GM23338 (cell line): ENCODE measurements around the gene PGAM1.

Source experiments
- CREB1 ChIP-seq: fragments of 250-450 bp; sonication (Bioruptor Pico); IDR thresholded peaks from 2 replicates; pipeline ENCODE4 v1.5.0; 2020; ENCODE audit warnings: low read depth, mild to moderate bottlenecking, moderate library complexity
- EZH2 ChIP-seq: fragments of 200-600 bp; sonication (generic); IDR thresholded peaks from one replicate; pipeline ENCODE4 v1.8.0; 2017; ENCODE audit warnings: antibody characterized with exemption, mild to moderate bottlenecking, low read depth; ENCODE audit not compliant: unreplicated experiment
- EZH2phosphoT487 ChIP-seq: fragments of 200-600 bp; sonication (generic); IDR thresholded peaks from one replicate; pipeline ENCODE4 v1.8.1; 2018; ENCODE audit warnings: antibody characterized with exemption; ENCODE audit not compliant: unreplicated experiment
- POLR2AphosphoS5 ChIP-seq: IDR thresholded peaks from 2 replicates; pipeline ENCODE4 v1.6.1; 2016; ENCODE audit warnings: antibody characterized with exemption, low read depth
- TF ChIP-seq, protein P1 (sequence below), 2 experiments: fragments of 200-600 bp in 1 of 2; sonication (generic) in 1 of 2; conservative IDR thresholded peaks; 2 replicates each; pipeline versions ENCODE4 v1.5.1 to v1.6.1; 2016 to 2017; ENCODE audit warnings: antibody characterized with exemption in 2 of 2, low read depth in 2 of 2, mild to moderate bottlenecking in 2 of 2, moderate library complexity in 1 of 2
- TF ChIP-seq, protein P2 (sequence below): IDR thresholded peaks from one replicate; pipeline ENCODE4 v1.6.1; 2018; ENCODE audit warnings: antibody characterized with exemption; ENCODE audit not compliant: unreplicated experiment

DNA sequence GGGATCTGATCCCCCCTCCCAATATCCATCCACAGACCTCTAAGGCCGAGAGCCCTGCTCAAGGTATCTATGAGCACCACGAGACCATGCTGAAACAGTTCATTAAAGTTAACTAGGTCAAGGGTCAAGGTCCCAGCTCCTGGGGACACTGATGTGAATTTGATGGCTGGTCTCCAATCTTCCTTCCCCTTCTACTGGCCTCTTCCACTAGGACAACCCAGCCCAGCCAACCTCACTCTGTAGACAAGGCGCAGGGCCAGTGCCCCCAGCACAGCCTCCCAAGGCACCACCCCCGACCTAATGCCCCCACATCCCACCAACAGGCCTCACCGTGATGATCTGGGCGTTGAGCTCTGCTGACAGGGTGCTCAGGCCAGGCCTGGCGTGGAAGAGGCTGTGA, 40.4 kb upstream of the PGAM1 start:
- TF ChIP-seq POLR2AphosphoS5 (no peak), EZH2 (no peak), EZH2phosphoT487 (no peak), CREB1 (CRISPR knock-in tag) (no peak)
- TF ChIP-seq, protein P1, sequence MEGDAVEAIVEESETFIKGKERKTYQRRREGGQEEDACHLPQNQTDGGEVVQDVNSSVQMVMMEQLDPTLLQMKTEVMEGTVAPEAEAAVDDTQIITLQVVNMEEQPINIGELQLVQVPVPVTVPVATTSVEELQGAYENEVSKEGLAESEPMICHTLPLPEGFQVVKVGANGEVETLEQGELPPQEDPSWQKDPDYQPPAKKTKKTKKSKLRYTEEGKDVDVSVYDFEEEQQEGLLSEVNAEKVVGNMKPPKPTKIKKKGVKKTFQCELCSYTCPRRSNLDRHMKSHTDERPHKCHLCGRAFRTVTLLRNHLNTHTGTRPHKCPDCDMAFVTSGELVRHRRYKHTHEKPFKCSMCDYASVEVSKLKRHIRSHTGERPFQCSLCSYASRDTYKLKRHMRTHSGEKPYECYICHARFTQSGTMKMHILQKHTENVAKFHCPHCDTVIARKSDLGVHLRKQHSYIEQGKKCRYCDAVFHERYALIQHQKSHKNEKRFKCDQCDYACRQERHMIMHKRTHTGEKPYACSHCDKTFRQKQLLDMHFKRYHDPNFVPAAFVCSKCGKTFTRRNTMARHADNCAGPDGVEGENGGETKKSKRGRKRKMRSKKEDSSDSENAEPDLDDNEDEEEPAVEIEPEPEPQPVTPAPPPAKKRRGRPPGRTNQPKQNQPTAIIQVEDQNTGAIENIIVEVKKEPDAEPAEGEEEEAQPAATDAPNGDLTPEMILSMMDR (conservative IDR thresholded peaks at IDR 0.05; ENCODE audit: low read depth in 2 of 2), result no peak
- TF ChIP-seq, protein P2, sequence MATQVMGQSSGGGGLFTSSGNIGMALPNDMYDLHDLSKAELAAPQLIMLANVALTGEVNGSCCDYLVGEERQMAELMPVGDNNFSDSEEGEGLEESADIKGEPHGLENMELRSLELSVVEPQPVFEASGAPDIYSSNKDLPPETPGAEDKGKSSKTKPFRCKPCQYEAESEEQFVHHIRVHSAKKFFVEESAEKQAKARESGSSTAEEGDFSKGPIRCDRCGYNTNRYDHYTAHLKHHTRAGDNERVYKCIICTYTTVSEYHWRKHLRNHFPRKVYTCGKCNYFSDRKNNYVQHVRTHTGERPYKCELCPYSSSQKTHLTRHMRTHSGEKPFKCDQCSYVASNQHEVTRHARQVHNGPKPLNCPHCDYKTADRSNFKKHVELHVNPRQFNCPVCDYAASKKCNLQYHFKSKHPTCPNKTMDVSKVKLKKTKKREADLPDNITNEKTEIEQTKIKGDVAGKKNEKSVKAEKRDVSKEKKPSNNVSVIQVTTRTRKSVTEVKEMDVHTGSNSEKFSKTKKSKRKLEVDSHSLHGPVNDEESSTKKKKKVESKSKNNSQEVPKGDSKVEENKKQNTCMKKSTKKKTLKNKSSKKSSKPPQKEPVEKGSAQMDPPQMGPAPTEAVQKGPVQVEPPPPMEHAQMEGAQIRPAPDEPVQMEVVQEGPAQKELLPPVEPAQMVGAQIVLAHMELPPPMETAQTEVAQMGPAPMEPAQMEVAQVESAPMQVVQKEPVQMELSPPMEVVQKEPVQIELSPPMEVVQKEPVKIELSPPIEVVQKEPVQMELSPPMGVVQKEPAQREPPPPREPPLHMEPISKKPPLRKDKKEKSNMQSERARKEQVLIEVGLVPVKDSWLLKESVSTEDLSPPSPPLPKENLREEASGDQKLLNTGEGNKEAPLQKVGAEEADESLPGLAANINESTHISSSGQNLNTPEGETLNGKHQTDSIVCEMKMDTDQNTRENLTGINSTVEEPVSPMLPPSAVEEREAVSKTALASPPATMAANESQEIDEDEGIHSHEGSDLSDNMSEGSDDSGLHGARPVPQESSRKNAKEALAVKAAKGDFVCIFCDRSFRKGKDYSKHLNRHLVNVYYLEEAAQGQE, result no peak
